Measurements from ENCODE around the gene CCDC73.

Gene CCDC73

DNA sequence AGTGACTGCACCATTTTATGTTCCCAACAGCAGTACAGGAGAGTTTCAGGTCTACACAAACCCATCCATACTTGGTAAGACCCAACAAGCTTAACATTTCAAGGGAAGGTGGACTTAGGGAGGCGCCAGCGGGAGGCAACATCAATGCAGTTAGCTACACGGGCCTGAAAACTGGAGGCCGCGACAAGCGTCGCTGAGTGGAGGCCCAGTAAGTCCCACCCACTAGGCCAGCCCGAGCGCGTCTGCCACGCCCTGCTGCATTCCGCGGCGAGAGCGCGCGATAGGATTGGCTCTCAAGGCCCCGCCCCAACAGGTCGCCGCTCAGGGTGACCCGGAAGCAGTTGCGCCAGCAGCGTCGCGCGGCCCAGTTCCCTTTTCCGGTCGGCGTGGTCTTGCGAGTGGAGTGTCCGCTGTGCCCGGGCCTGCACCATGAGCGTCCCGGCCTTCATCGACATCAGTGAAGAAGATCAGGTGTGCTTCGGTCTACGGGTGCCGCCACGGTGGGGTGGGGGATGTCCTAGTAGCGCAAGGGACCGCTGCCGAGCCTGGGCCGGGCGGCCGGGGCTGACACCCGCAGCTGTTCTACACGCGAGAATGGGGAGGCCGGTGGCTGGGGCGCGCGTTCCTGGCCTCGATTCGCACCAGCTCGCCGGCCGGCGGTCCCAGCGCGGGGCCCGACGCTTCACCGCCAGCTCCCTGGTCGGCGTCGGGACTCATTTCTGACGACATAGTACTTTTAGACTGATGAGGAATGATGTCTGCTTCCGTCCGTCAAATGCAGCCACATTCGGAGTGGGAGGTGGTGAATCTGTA lies 210.8 kb downstream of the CCDC73 start, which contains the start of gene EIF3M:
Gene EIF3M (plus strand): TSS at position 373 of the 813 bp plus-strand sequence. CDS start 57 bp downstream, at position 430.
- DNase-seq, result peak; percentile 96

DNA sequence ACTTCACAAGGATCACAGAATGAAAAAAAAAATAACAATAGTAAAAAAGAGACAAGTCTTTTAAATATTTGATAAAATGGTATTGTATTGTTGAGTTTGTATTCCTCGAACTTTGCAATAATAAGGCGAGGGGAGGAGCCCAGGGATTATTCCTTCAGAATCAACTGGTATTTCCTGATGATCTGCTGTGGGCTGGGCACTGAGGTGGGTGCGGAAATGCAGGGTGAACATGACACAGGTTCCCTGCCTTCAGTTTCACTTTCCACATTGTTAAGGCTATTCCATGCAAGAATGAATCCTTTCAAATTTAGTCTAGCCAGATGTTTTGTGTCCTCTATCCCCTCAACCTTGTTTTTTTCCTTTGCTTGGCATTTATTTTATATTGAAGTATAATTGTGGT lies 212.9 kb downstream of the CCDC73 start:
- DNase-seq, result no peak

DNA sequence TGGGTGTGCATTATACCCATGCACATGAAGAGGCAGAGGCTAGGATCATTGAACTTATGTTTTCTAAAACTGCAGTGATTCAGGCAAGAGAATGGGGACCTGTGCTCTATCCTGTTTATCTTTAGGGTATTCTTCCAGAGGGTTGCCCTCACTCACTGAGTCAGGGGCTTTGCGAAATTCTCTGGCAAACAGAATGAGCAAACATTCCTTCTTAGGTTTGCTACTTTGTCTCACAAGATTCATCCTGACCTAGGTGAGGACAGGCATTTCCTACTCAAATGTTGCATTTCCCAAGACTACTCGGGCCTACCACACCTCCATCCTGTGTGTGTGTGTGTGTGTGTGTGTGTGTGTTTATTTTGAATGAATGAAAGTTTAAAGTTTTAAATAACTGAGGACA lies 213.5 kb downstream of the CCDC73 start:
- no peak for DNase-seq

DNA sequence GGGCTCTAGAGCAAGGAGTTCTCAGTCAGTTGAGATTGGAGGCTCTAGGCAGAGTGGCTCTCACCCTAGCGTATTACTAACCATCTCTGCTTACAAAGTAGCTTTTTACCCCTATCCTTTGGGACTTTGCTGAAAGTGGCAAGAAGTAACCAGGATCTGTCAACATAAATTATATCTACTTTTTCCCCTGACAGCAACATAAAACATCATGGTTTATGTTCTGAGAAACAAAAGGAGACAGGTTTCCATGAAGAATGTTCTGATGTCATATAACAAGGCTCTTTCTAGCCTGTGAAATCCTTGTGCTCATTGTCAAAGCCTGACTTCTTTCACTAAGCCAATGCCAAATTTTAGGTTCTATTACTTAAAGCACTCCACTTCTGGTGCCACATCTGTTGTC lies 218.0 kb downstream of the CCDC73 start:
- no peak for DNase-seq

DNA sequence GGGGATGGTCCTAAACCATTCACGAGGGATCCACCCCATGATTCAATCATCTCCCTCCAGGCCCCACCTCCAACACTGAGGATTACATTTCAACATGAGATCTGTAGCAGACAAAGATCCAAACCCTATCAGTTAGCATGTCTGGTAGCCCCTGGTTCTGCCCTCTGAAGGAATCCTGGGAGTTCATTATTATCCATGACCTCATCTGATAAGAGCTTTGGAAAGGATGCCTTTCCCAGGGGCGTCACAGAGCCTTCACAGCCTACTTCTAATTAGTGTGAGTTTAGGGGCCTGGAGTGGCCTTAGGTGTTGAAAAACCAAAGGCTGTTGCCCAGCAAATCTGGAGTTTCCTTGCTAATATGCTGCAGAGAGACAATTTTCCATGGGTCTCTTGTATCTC lies 219.4 kb downstream of the CCDC73 start:
- DNase-seq, result no peak

DNA sequence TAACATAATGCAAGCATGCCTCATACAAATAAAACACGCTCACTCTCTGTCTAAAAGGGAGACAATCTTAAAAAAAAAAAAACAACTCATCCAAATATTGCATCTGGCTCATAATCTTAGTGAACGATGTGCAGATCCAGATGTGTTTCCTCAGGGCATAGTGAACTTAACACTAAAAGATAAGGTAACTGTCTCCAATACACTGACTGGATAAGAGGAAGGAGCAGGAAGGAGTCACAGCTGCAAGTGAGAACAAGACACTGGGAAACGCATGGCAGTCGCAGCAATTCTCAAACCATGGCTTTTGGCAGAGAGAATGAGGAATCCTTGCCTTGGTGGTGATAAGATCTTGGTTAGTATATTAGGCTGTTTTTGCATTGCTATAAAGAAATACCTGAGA lies 220.0 kb downstream of the CCDC73 start:
- no peak for DNase-seq

- no peak for DNase-seq
These were observed 221.2 kb downstream of the CCDC73 start for GRCh38 chr11:32573228-32573627.

DNA sequence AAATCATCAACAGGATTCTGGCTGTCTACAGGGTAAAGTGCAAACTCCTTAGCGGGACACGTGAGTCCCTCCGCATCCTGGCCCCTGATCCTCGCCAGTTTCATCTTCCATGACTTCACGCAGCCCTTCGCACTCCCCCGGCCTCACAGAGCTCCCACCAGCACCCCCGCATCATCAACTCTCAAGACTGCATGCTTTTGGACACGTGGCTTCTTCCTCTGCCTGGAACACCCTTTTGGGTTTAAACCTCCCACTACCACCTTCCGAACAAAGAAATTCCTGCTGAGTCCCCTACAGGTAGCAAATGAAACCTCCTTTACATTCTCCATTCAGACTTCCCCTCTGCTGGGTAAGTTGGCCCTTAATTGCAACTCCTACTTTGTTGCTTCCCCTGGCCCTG lies 223.4 kb downstream of the CCDC73 start:
- no peak for DNase-seq

GRCh38 chr11:32569313-32569881 lies 225.1 kb downstream of the CCDC73 start:
- no peak for DNase-seq

GRCh38 chr11:32567154-32567553 lies 227.3 kb downstream of the CCDC73 start:
- no peak for DNase-seq

- DNase-seq, result no peak
These were observed 227.9 kb downstream of the CCDC73 start for GRCh38 chr11:32566517-32566916.

DNA sequence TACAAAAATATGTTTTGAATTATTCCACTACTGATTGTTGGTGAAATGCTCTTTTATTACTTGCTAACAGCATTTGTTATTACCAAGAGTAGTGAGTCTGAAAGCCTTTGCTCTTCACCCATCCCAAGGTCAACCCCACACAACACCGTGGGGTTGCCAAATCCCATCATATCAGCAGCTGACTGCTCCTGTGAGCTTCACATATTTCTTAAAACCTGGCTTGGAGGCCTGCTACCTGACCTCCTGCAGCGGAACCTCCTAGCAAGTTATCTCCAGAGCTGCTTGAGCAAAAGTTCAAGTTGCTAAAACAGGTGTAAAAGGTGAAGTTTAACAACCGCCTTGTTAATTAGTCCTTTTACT lies 230.9 kb downstream of the CCDC73 start:
- DNase-seq, result peak; percentile 18

DNA sequence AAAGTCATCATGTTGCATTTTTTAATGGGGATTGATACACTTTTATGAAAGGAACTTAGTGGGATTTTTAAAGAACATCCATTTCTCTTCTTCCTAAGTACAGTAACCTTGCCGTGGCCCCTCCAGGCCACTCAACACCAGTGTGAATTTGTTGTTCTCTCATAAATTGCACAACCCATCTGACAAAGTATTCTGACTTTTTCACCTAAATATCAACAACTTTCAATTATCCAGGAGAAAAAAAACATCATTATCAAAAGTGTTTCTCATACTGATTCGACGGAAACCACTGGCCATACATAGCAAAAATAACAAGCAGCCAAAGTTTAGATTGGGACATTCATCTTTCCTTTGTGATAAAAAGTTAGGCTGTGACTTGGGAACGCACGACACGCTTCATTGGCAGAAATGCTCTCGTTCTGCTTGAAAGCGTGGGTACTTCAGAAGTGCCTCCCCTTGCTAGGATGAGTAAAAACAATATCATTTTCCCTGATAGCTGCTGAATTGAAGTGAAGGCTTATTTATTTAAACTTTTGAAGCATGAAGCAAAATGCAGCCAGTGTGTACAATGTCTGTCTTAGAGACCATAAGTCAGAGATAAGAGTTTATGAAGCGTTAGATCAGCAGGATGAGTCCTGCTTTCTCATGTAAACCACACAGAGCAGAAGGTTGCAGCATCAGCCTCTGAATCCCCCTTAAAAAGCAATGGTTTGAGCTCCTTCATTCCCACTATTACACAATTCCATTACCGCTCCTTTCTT lies 231.4 kb downstream of the CCDC73 start:
- peak; percentile 57 for DNase-seq

- no peak for DNase-seq
These were observed 232.6 kb downstream of the CCDC73 start for GRCh38 chr11:32561835-32562234.

DNA sequence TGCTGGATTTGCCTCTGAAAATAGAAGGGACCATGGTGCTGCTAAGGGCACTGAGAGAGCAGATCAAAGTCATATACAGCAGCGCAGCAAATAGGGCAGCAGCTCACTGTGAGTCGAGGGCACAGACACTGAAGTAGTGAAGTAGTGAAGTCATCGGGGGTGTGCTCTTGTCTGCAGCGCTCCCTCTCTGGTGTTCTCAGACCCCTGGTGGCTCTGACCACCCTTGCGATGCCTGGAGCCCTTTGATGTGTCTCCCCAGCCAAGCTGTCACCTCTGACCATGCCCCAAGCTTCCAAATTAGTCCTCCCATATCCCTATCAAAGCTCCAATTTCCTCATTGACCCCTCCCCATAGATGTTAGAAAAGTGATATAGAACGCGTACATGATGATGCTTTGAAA lies 238.6 kb downstream of the CCDC73 start:
- DNase-seq, result no peak

DNA sequence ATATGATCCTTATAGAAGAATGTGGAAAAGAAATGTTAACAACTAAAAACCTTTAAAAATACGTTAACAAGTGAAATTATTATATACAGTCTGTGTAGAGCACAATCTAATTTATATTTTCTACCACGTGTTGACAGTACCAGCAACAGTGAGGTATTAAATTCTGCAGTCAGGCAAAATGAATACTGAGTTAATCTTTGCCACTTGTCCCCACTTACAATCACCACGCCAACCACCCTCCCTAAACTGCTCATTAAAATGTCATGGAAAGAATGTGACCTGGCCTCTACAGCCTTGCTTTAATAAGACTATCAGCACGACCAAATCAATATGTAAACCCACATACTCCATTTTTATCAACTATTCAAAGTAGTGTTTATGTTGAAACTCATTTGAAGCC lies 239.4 kb downstream of the CCDC73 start:
- DNase-seq, result no peak
